Osteocyte (in vitro differentiated cells): Measurements from ENCODE around the gene CDK6. TPM values are rescaled to one million over a fixed set of nuclear protein-coding genes. Genes with fewer than 3 reads are reported as not detected.

ENCODE experiments used
- DNase-seq: peaks from one replicate; pipeline ENCODE4 v3.0.0; 2021; ENCODE audit warnings: mixed read lengths; ENCODE audit not compliant: unreplicated experiment; ENCODE audit errors: extremely low spot score
- H3K27ac Mint-ChIP-seq: one replicate; pipeline ENCODE4 v1.8.0; 2021; ENCODE audit warnings: mild to moderate bottlenecking, mixed read lengths; ENCODE audit not compliant: unreplicated experiment
- H3K27me3 Mint-ChIP-seq: one replicate; pipeline ENCODE4 v1.8.0; 2021; ENCODE audit warnings: mixed read lengths; ENCODE audit not compliant: unreplicated experiment
- H3K36me3 Mint-ChIP-seq: one replicate; pipeline ENCODE4 v1.8.0; 2021; ENCODE audit warnings: mixed read lengths; ENCODE audit not compliant: unreplicated experiment
- H3K4me1 Mint-ChIP-seq: one replicate; pipeline ENCODE4 v1.8.0; 2021; ENCODE audit warnings: mixed read lengths; ENCODE audit not compliant: unreplicated experiment
- H3K4me3 Mint-ChIP-seq: one replicate; pipeline ENCODE4 v1.8.0; 2021; ENCODE audit warnings: mild to moderate bottlenecking, moderate library complexity, mixed read lengths; ENCODE audit not compliant: unreplicated experiment
- H3K9me3 Mint-ChIP-seq: one replicate; pipeline ENCODE4 v1.8.0; 2021; ENCODE audit warnings: mixed read lengths; ENCODE audit not compliant: unreplicated experiment
- total RNA-seq: library from RNA; stranded (reverse); gene quantifications from 2 replicates; pipeline ENCODE4 v1.2.1, GENCODE V29; 2021
- TF ChIP-seq, protein P1 (sequence below): fragments of 200-600 bp; sonication (generic); IDR thresholded peaks from 2 replicates; pipeline ENCODE4 v1.5.0; 2021; ENCODE audit warnings: antibody characterized with exemption, mild to moderate bottlenecking, moderate library complexity

The CDK6 gene
- total RNA-seq, 1 donor from 2014 or later = 53.6 TPM

DNA sequence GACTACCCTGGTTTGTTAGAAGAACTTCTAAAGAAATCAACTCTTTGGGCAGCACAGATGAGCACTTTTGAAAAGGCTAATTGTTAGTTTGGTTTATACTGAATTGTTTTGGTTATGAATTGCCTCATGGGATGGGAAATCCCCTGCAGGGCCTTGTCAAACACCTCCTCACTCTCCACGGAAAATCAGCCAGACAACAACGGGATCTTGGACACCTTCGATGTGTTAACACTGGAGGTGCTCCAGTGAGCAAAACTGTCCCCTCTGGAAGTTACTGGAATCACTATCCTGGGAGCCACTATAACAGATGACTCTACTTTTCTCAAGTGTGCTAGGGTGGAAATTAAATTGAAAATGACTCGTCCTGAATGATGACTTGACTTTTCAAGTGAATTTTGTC, 38.7 kb downstream of the CDK6 start:
- H3K36me3 Mint-ChIP-seq = no peaks in the 10 kb centered on the region
- peaks cover 33% of the 10 kb centered on the region for H3K4me1 Mint-ChIP-seq
- H3K27me3 Mint-ChIP-seq = no peaks in the 10 kb centered on the region
- H3K9me3 Mint-ChIP-seq = no peaks in the 10 kb centered on the region
- no peak overlapping the region for H3K27ac Mint-ChIP-seq
- no peak overlapping the region for H3K4me3 Mint-ChIP-seq
- no peak for DNase-seq
- TF ChIP-seq, protein P1, sequence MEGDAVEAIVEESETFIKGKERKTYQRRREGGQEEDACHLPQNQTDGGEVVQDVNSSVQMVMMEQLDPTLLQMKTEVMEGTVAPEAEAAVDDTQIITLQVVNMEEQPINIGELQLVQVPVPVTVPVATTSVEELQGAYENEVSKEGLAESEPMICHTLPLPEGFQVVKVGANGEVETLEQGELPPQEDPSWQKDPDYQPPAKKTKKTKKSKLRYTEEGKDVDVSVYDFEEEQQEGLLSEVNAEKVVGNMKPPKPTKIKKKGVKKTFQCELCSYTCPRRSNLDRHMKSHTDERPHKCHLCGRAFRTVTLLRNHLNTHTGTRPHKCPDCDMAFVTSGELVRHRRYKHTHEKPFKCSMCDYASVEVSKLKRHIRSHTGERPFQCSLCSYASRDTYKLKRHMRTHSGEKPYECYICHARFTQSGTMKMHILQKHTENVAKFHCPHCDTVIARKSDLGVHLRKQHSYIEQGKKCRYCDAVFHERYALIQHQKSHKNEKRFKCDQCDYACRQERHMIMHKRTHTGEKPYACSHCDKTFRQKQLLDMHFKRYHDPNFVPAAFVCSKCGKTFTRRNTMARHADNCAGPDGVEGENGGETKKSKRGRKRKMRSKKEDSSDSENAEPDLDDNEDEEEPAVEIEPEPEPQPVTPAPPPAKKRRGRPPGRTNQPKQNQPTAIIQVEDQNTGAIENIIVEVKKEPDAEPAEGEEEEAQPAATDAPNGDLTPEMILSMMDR = no peak

DNA sequence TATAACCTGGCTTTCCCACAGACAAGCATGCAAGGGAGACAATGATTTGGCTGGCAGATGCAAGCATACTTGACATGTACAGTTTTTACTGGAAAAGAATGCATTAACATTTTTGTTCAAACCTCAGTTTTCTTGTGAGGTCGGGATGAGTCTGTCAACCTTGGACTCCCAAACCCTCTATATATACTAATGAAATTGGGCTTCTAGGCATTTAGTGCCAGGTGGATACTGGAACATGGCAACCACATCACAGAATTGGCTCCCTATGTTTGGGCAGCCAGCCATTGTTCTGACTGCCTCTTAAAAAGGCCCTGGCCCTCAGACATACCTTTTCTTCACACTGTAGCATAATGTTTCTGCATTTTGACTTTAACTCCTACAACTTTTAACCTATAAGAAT, 39.1 kb downstream of the CDK6 start:
- Mint-ChIP-seq H3K27me3 (no peaks in the 10 kb centered on the region), H3K4me1 (peaks cover 37% of the 10 kb centered on the region), H3K27ac (no peak overlapping the region), H3K4me3 (no peak overlapping the region), H3K9me3 (no peaks in the 10 kb centered on the region), H3K36me3 (no peaks in the 10 kb centered on the region)
- DNase-seq = no peak
- TF ChIP-seq, protein P1 = no peak

DNA sequence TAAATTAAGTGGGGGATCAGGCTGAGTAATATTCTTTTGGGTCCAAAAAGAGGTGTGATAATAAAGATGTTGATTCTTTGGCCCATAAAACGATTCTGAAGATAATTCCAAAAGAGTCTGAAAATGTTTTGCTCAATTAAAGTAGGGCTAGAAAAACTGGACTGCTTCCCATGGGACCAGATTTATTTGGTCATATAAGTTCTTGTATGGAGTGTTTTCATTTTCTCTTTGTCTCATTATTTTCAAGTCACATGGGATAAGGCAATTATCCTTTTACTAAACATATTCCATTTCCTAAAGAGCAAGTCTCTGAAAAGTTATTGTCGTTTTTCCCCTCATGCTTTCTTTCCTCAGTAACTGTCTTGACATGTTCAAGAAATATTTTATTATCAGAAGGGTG, 41.5 kb downstream of the CDK6 start:
- Mint-ChIP-seq H3K27me3 (no peaks in the 10 kb centered on the region), H3K9me3 (peaks cover 6% of the 10 kb centered on the region), H3K4me3 (no peak overlapping the region), H3K36me3 (peaks cover 3% of the 10 kb centered on the region), H3K27ac (peak overlapping the region; percentile 64), H3K4me1 (peaks cover 59% of the 10 kb centered on the region)
- TF ChIP-seq, protein P1 = no peak
- no peak for DNase-seq

DNA sequence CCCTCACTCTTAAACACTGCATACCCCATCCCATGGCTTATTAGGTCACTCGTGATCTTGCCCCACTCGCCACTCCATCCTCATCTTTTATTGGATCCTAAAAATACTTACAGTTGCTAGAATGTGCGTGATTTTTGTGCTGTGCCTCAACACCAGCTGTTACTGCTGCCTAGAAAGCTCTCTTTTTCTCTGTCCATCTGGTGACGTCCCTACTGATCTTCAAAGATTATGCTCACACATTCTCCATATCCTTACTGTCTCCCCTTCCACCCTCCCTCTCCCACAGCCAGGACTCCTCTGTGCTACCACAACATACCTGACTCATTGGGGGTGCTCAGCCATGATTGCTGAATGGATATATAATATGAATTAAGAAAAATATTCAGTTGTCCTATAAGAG, 42.0 kb downstream of the CDK6 start:
- no peak for DNase-seq
- Mint-ChIP-seq H3K27ac (peak overlapping the region; percentile 64), H3K9me3 (peaks cover 11% of the 10 kb centered on the region), H3K36me3 (peaks cover 4% of the 10 kb centered on the region), H3K27me3 (no peaks in the 10 kb centered on the region), H3K4me3 (no peak overlapping the region), H3K4me1 (peaks cover 60% of the 10 kb centered on the region)
- TF ChIP-seq, protein P1 = no peak

DNA sequence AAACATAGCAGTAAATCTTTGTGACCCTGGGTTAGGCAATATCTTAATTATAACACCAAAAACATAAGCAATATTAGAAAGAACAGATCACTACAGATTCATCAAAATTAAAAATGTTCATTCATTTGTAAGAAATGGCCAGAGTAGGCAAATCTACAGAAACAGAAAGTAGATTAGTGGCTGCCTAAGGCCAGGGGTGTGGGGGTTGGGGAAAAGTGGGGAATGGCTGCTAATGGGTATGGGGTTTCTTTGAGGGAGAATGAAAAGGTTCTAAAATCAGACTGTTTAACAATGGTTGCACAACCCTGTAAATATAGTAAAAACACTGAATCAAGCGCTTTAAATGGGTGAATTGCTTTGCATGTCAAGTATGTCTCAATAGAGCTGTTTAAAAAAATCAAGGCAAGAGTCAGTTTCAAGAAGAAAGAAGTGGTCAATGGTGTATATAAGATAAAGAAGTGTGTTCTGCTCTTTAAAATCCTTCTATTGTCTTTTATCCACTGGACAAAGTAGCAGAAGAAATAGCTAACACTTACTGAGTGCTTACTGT, 42.6 kb downstream of the CDK6 start:
- Mint-ChIP-seq H3K4me3 (no peak overlapping the region), H3K36me3 (peaks cover 10% of the 10 kb centered on the region), H3K4me1 (peaks cover 60% of the 10 kb centered on the region), H3K9me3 (peaks cover 17% of the 10 kb centered on the region), H3K27ac (peak overlapping the region; percentile 64), H3K27me3 (no peaks in the 10 kb centered on the region)
- DNase-seq = no peak
- TF ChIP-seq, protein P1 = no peak
